Esophagus squamous epithelium (tissue), 4 donors: Measurements from ENCODE around the gene CHST14.

Experiments used
- POLR2A ChIP-seq, 4 donors: fragments of 450-650 bp; IDR thresholded peaks; one replicate each; pipeline ENCODE4 v1.6.1; 2017; ENCODE audit warnings: antibody characterized with exemption in 4 of 4, mild to moderate bottlenecking in 4 of 4, moderate library complexity in 3 of 4
- TF ChIP-seq, protein P1 (sequence below), 6 experiments: fragments of 450-650 bp in 4 of 6; fragments of 200-600 bp in 2 of 6; sonication (generic) in 2 of 6; IDR thresholded peaks; one replicate each; pipeline ENCODE4 v1.5.1; 2016 to 2019; ENCODE audit warnings: antibody characterized with exemption in 6 of 6, mild to moderate bottlenecking in 4 of 6, moderate library complexity in 4 of 6

DNA sequence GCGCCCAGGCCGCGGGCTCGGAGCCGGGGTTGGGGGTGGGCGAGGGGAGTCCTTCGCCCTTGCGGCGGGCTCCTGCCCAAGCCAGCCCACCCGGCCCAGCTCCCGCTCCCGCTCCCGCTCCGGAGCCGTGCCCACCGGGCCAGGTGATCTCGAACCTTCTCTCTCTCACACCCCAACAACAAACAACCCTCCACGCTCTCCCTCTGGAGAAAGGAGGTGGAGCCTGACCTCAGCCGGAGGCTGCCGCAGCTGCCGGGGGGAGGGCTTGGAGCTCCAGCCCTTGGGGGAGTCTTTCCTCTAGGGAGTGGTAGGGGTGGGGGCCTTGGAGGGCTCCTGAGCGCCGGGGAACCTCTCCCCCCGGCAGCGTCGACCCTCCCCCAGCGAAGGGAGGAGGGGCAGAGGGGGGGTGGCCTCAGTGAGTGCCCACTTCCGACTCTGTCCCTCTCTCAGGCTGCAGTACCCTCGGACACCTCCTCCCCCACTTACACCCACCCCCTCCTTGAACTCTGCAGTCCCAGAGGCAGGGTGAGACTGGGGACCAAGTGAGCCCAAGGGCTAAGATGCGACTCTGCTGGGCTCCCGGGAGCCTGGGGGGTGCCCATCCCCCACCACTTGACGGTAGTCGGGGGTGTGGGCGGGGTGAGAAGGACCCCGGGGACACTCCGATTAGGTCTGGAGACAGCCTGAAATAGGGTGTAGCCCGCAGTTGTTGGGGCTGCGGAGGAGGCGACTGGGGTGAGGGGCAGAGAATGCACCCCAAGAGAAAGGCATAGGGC lies 34.5 kb upstream of the CHST14 start:
- TF ChIP-seq, protein P1, sequence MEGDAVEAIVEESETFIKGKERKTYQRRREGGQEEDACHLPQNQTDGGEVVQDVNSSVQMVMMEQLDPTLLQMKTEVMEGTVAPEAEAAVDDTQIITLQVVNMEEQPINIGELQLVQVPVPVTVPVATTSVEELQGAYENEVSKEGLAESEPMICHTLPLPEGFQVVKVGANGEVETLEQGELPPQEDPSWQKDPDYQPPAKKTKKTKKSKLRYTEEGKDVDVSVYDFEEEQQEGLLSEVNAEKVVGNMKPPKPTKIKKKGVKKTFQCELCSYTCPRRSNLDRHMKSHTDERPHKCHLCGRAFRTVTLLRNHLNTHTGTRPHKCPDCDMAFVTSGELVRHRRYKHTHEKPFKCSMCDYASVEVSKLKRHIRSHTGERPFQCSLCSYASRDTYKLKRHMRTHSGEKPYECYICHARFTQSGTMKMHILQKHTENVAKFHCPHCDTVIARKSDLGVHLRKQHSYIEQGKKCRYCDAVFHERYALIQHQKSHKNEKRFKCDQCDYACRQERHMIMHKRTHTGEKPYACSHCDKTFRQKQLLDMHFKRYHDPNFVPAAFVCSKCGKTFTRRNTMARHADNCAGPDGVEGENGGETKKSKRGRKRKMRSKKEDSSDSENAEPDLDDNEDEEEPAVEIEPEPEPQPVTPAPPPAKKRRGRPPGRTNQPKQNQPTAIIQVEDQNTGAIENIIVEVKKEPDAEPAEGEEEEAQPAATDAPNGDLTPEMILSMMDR (IDR thresholded peaks at IDR 0.05): no peak
- TF ChIP-seq POLR2A (IDR thresholded peaks at IDR 0.05): no peak
